HepG2 (cell line): Measurements from ENCODE around the gene AGT. TPM values are rescaled to one million over a fixed set of nuclear protein-coding genes. Genes with fewer than 3 reads are reported as not detected.

Experiments
- ADNP ChIP-seq: sonication (generic); formaldehyde crosslinking; IDR thresholded peaks from 2 replicates; pipeline ENCODE4 v1.4.0; 2020; ENCODE audit warnings: missing genetic modification reagents
- GPN1 ChIP-seq: sonication (generic); formaldehyde crosslinking; IDR thresholded peaks from 2 replicates; pipeline ENCODE4 v1.5.1; 2020; ENCODE audit warnings: missing genetic modification reagents, borderline replicate concordance
- HOXA7 ChIP-seq: sonication (generic); formaldehyde crosslinking; IDR thresholded peaks from 2 replicates; pipeline ENCODE4 v1.8.1; 2022; ENCODE audit warnings: mild to moderate bottlenecking, missing genetic modification reagents, moderate library complexity
- KLF6 ChIP-seq: IDR thresholded peaks from 2 replicates; pipeline ENCODE4 v1.8.0; 2016; ENCODE audit warnings: missing biosample characterization, missing genetic modification reagents
- MATR3 ChIP-seq: sonication (generic); formaldehyde crosslinking; IDR thresholded peaks from 2 replicates; pipeline ENCODE4 v1.4.0; 2020; ENCODE audit warnings: missing genetic modification reagents
- PHF20 ChIP-seq: sonication (generic); formaldehyde crosslinking; IDR thresholded peaks from 2 replicates; pipeline ENCODE4 v1.5.0; 2020; ENCODE audit warnings: mild to moderate bottlenecking, missing genetic modification reagents
- POGK ChIP-seq: sonication (generic); formaldehyde crosslinking; conservative IDR thresholded peaks from 2 replicates; pipeline ENCODE4 v1.8.0; 2022; ENCODE audit warnings: mild to moderate bottlenecking, moderate library complexity, missing genetic modification reagents
- SMARCC2 ChIP-seq: fragments of 450-650 bp; IDR thresholded peaks from 2 replicates; pipeline ENCODE4 v1.6.1; 2017; ENCODE audit warnings: antibody characterized with exemption, mild to moderate bottlenecking
- ZBTB37 ChIP-seq: sonication (generic); formaldehyde crosslinking; IDR thresholded peaks from 2 replicates; pipeline ENCODE4 v1.4.0; 2020; ENCODE audit warnings: mild to moderate bottlenecking, missing genetic modification reagents
- ZFAT ChIP-seq: sonication (generic); formaldehyde crosslinking; conservative IDR thresholded peaks from 2 replicates; pipeline ENCODE4 v1.8.1; 2023; ENCODE audit warnings: missing genetic modification reagents, inconsistent platforms
- ZFP36 ChIP-seq: fragments of 150-350 bp; IDR thresholded peaks from 2 replicates; pipeline ENCODE4 v1.6.1; 2018; ENCODE audit warnings: borderline replicate concordance, low read length, low read depth; ENCODE audit not compliant: partially characterized antibody
- ZNF20 ChIP-seq: sonication (generic); formaldehyde crosslinking; IDR thresholded peaks from 2 replicates; pipeline ENCODE4 v1.4.0; 2020; ENCODE audit warnings: mild to moderate bottlenecking, moderate library complexity, missing genetic modification reagents
- ZNF224 ChIP-seq: sonication (generic); formaldehyde crosslinking; IDR thresholded peaks from 2 replicates; pipeline ENCODE4 v1.5.0; 2020; ENCODE audit warnings: mild to moderate bottlenecking, missing genetic modification reagents
- ZNF230 ChIP-seq: sonication (generic); formaldehyde crosslinking; IDR thresholded peaks from 2 replicates; pipeline ENCODE4 v1.4.0; 2020; ENCODE audit warnings: mild to moderate bottlenecking, missing genetic modification reagents
- ZNF557 ChIP-seq: sonication (generic); formaldehyde crosslinking; IDR thresholded peaks from 2 replicates; pipeline ENCODE4 v1.4.0; 2020; ENCODE audit warnings: missing genetic modification reagents
- ZSCAN25 ChIP-seq: sonication (generic); formaldehyde crosslinking; IDR thresholded peaks from 2 replicates; pipeline ENCODE4 v1.8.0; 2022; ENCODE audit warnings: mild to moderate bottlenecking, missing genetic modification reagents
- polyA plus RNA-seq, 8 experiments: library from polyadenylated mRNA; depleted of rRNA in 3 of 8; stranded (reverse) in 7 of 8; unstranded in 1 of 8; fragments of >200 nt; fragmentation: Illumina TruSeq in 4 of 8; extraction: Trizol in 4 of 8; gene quantifications; 2 replicates each; pipeline versions ENCODE4 v1.2.1 to v1.2.3, GENCODE V29; 2011 to 2016; ENCODE audit warnings: low read depth in 4 of 8, missing spikeins in 1 of 8, mixed read lengths in 1 of 8; ENCODE audit not compliant: insufficient read depth in 1 of 8
- total RNA-seq, 5 experiments: library from RNA; depleted of rRNA; stranded (reverse); fragments of >200 nt; fragmentation: Illumina TruSeq; extraction: Trizol; gene quantifications; 2 replicates each; pipeline ENCODE4 v1.2.3, GENCODE V29; 2016; ENCODE audit warnings: low read depth in 1 of 5
- TF ChIP-seq, protein P1 (sequence below): sonication (generic); formaldehyde crosslinking; conservative IDR thresholded peaks from 2 replicates; pipeline ENCODE4 v1.4.0; 2020; ENCODE audit warnings: mild to moderate bottlenecking, missing genetic modification reagents, moderate library complexity
- TF ChIP-seq, protein P2 (sequence below): sonication (generic); formaldehyde crosslinking; IDR thresholded peaks from 2 replicates; pipeline ENCODE4 v1.8.0; 2022; ENCODE audit warnings: mild to moderate bottlenecking, missing genetic modification reagents; ENCODE audit not compliant: insufficient replicate concordance
- TF ChIP-seq, protein P3 (sequence below): sonication (generic); formaldehyde crosslinking; IDR thresholded peaks from 2 replicates; pipeline ENCODE4 v1.9.0; 2021; ENCODE audit warnings: missing genetic modification reagents, mild to moderate bottlenecking, borderline replicate concordance

Gene AGT
- total and polyA plus RNA-seq, 2 of the 13 experiments (the other 11 are each of a cell fraction or from before 2014, with no cell fraction given): 892 to 2,071 TPM

GRCh38 chr1:230702934-230703678, 10.8 kb downstream of the AGT start (continued):
- TF ChIP-seq ZBTB37 (peak; percentile 57; the same call in 1 of the 2 replicates), MATR3 (CRISPR knock-in tag) (no peak), ZNF224 (CRISPR knock-in tag) (no peak), ZFAT (CRISPR knock-in tag) (0 out of 2 replicates have a peak, but pooled peaks have one; percentile 34), KLF6 (CRISPR knock-in tag) (no peak), ZFP36 (no peak), SMARCC2 (no peak), ZNF230 (CRISPR knock-in tag) (0 out of 2 replicates have a peak, but pooled peaks have one; percentile 50), ZNF20 (no peak), PHF20 (0 out of 2 replicates have a peak, but pooled peaks have one; percentile 24), POGK (peak; percentile 95), GPN1 (0 out of 2 replicates have a peak, but pooled peaks have one; percentile 6), ZNF557 (CRISPR knock-in tag) (peak; percentile 64; the same call in 1 of the 2 replicates), ADNP (CRISPR knock-in tag) (no peak), HOXA7 (CRISPR knock-in tag) (no peak), ZSCAN25 (peak; percentile 89)
- TF ChIP-seq, protein P1, sequence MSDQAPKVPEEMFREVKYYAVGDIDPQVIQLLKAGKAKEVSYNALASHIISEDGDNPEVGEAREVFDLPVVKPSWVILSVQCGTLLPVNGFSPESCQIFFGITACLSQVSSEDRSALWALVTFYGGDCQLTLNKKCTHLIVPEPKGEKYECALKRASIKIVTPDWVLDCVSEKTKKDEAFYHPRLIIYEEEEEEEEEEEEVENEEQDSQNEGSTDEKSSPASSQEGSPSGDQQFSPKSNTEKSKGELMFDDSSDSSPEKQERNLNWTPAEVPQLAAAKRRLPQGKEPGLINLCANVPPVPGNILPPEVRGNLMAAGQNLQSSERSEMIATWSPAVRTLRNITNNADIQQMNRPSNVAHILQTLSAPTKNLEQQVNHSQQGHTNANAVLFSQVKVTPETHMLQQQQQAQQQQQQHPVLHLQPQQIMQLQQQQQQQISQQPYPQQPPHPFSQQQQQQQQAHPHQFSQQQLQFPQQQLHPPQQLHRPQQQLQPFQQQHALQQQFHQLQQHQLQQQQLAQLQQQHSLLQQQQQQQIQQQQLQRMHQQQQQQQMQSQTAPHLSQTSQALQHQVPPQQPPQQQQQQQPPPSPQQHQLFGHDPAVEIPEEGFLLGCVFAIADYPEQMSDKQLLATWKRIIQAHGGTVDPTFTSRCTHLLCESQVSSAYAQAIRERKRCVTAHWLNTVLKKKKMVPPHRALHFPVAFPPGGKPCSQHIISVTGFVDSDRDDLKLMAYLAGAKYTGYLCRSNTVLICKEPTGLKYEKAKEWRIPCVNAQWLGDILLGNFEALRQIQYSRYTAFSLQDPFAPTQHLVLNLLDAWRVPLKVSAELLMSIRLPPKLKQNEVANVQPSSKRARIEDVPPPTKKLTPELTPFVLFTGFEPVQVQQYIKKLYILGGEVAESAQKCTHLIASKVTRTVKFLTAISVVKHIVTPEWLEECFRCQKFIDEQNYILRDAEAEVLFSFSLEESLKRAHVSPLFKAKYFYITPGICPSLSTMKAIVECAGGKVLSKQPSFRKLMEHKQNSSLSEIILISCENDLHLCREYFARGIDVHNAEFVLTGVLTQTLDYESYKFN (CRISPR knock-in tag): peak; percentile 98
- TF ChIP-seq, protein P2, sequence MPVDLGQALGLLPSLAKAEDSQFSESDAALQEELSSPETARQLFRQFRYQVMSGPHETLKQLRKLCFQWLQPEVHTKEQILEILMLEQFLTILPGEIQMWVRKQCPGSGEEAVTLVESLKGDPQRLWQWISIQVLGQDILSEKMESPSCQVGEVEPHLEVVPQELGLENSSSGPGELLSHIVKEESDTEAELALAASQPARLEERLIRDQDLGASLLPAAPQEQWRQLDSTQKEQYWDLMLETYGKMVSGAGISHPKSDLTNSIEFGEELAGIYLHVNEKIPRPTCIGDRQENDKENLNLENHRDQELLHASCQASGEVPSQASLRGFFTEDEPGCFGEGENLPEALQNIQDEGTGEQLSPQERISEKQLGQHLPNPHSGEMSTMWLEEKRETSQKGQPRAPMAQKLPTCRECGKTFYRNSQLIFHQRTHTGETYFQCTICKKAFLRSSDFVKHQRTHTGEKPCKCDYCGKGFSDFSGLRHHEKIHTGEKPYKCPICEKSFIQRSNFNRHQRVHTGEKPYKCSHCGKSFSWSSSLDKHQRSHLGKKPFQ (CRISPR knock-in tag): peak; percentile 11
- TF ChIP-seq, protein P3, sequence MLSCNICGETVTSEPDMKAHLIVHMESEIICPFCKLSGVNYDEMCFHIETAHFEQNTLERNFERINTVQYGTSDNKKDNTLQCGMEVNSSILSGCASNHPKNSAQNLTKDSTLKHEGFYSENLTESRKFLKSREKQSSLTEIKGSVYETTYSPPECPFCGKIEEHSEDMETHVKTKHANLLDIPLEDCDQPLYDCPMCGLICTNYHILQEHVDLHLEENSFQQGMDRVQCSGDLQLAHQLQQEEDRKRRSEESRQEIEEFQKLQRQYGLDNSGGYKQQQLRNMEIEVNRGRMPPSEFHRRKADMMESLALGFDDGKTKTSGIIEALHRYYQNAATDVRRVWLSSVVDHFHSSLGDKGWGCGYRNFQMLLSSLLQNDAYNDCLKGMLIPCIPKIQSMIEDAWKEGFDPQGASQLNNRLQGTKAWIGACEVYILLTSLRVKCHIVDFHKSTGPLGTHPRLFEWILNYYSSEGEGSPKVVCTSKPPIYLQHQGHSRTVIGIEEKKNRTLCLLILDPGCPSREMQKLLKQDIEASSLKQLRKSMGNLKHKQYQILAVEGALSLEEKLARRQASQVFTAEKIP (CRISPR knock-in tag): no peak
